GM19328 (cell line): ENCODE results near the gene IL1RAPL2.

Source experiments
- ATAC-seq: cut with Tn5 transposase; IDR thresholded peaks from one replicate; pipeline ENCODE4 v1.9.1; 2021; ENCODE audit warnings: mild to moderate bottlenecking, moderate library complexity; ENCODE audit not compliant: unreplicated experiment

Gene IL1RAPL2

GRCh38 chrX:105543283-105543682 lies 977.3 kb downstream of the IL1RAPL2 start:
- ATAC-seq, result no peak

GRCh38 chrX:105550043-105550663 lies 984.2 kb downstream of the IL1RAPL2 start:
- no peak for ATAC-seq

- no peak for ATAC-seq
These were observed 986.4 kb downstream of the IL1RAPL2 start for GRCh38 chrX:105552395-105552794.

GRCh38 chrX:105553118-105553517 lies 987.1 kb downstream of the IL1RAPL2 start:
- ATAC-seq, result no peak

GRCh38 chrX:105564501-105564900 lies 998.5 kb downstream of the IL1RAPL2 start:
- no peak for ATAC-seq

- ATAC-seq, result no peak
These were observed 999.9 kb downstream of the IL1RAPL2 start for GRCh38 chrX:105565856-105566255.

GRCh38 chrX:105567082-105567481 lies 1001.1 kb downstream of the IL1RAPL2 start:
- no peak for ATAC-seq

- no peak for ATAC-seq
These were observed 1042.7 kb downstream of the IL1RAPL2 start for GRCh38 chrX:105608745-105609144.

GRCh38 chrX:105609530-105609929 lies 1043.5 kb downstream of the IL1RAPL2 start:
- ATAC-seq, result no peak

- no peak for ATAC-seq
These were observed 1044.4 kb downstream of the IL1RAPL2 start for GRCh38 chrX:105610411-105610810.

GRCh38 chrX:105618393-105619101 lies 1052.5 kb downstream of the IL1RAPL2 start:
- no peak for ATAC-seq

- no peak for ATAC-seq
These were observed 1068.2 kb downstream of the IL1RAPL2 start for GRCh38 chrX:105634180-105634579.

- no peak for ATAC-seq
These were observed 1069.8 kb downstream of the IL1RAPL2 start for GRCh38 chrX:105635794-105636193.

- no peak for ATAC-seq
These were observed 1070.7 kb downstream of the IL1RAPL2 start for GRCh38 chrX:105636667-105637066.

GRCh38 chrX:105645667-105646357 lies 1079.8 kb downstream of the IL1RAPL2 start:
- no peak for ATAC-seq

GRCh38 chrX:105646592-105647372 lies 1080.8 kb downstream of the IL1RAPL2 start:
- no peak for ATAC-seq

- no peak for ATAC-seq
These were observed 1081.8 kb downstream of the IL1RAPL2 start for GRCh38 chrX:105647749-105648148.

- no peak for ATAC-seq
These were observed 1082.7 kb downstream of the IL1RAPL2 start for GRCh38 chrX:105648732-105649131.

- ATAC-seq, result no peak
These were observed 1084.6 kb downstream of the IL1RAPL2 start for GRCh38 chrX:105650577-105650976.

- ATAC-seq, result no peak
These were observed 1085.0 kb downstream of the IL1RAPL2 start for GRCh38 chrX:105650986-105651385.

- ATAC-seq, result no peak
These were observed 1087.9 kb downstream of the IL1RAPL2 start for GRCh38 chrX:105653891-105654290.
